G401.6 (cell line): ENCODE results near the gene THRB.

ENCODE experiments used
- FAIRE-seq: peaks from 2 replicates; lab custom pipeline; 2012; peaks lifted over from hg19 to GRCh38; lab: Jason Lieb, UNC

THRB gene

GRCh38 chr3:24167429-24167828 lies 327.2 kb downstream of the THRB start:
- FAIRE-seq: no peak

GRCh38 chr3:24166515-24166914 lies 328.1 kb downstream of the THRB start:
- FAIRE-seq: no peak

GRCh38 chr3:24165603-24165982 lies 329.1 kb downstream of the THRB start:
- no peak for FAIRE-seq

GRCh38 chr3:24164967-24165602 lies 329.6 kb downstream of the THRB start:
- no peak for FAIRE-seq

GRCh38 chr3:24162929-24163328 lies 331.7 kb downstream of the THRB start:
- no peak for FAIRE-seq

- FAIRE-seq: no peak
These were observed 332.8 kb downstream of the THRB start for GRCh38 chr3:24161841-24162240.

GRCh38 chr3:24160424-24161095 lies 334.1 kb downstream of the THRB start:
- no peak for FAIRE-seq

- no peak for FAIRE-seq
These were observed 335.7 kb downstream of the THRB start for GRCh38 chr3:24158761-24159454.

- no peak for FAIRE-seq
These were observed 337.5 kb downstream of the THRB start for GRCh38 chr3:24157106-24157505.

- no peak for FAIRE-seq
These were observed 338.2 kb downstream of the THRB start for GRCh38 chr3:24156466-24156865.

- FAIRE-seq: no peak
These were observed 339.4 kb downstream of the THRB start for GRCh38 chr3:24155276-24155675.

GRCh38 chr3:24154781-24155180 lies 339.9 kb downstream of the THRB start:
- no peak for FAIRE-seq

GRCh38 chr3:24154013-24154695 lies 340.5 kb downstream of the THRB start:
- FAIRE-seq: no peak

GRCh38 chr3:24151594-24151993 lies 343.1 kb downstream of the THRB start:
- no peak for FAIRE-seq

- FAIRE-seq: no peak
These were observed 345.6 kb downstream of the THRB start for GRCh38 chr3:24149032-24149431.

- no peak for FAIRE-seq
These were observed 348.4 kb downstream of the THRB start for GRCh38 chr3:24145981-24146822.

- no peak for FAIRE-seq
These were observed 349.2 kb downstream of the THRB start for GRCh38 chr3:24145481-24145880.

GRCh38 chr3:24142127-24142526 lies 352.5 kb downstream of the THRB start:
- no peak for FAIRE-seq

- no peak for FAIRE-seq
These were observed 353.1 kb downstream of the THRB start for GRCh38 chr3:24141548-24141947.

GRCh38 chr3:24139463-24140412 lies 354.9 kb downstream of the THRB start:
- FAIRE-seq: no peak

GRCh38 chr3:24138876-24139256 lies 355.8 kb downstream of the THRB start:
- no peak for FAIRE-seq
